ENCODE measurements around the gene PDE6D.
"Not testable (repeated sequence)": the region's sequence is repeated elsewhere in the genome, so short reads cannot be mapped to it uniquely, and the experiment has no call there.

The PDE6D gene

GRCh38 chr2:231769170-231770136 lies 11.6 kb downstream of the PDE6D start:
- no peak for DNase-seq

GRCh38 chr2:231765496-231765929 lies 15.6 kb downstream of the PDE6D start:
- no peak for DNase-seq

- no peak for DNase-seq
Observed at GRCh38 chr2:231764760-231765159, 16.3 kb downstream of the PDE6D start.

GRCh38 chr2:231764124-231764523 lies 17.0 kb downstream of the PDE6D start:
- DNase-seq: no peak

GRCh38 chr2:231761735-231762134 lies 19.3 kb downstream of the PDE6D start:
- DNase-seq: no peak

- DNase-seq: no peak
Observed at GRCh38 chr2:231752061-231752460, 29.0 kb downstream of the PDE6D start.

GRCh38 chr2:231751042-231751815 lies 29.9 kb downstream of the PDE6D start:
- DNase-seq: no peak

GRCh38 chr2:231749016-231749415 lies 32.1 kb downstream of the PDE6D start:
- DNase-seq: not testable (repeated sequence)

- DNase-seq: not testable (repeated sequence)
Observed at GRCh38 chr2:231748153-231748896, 32.8 kb downstream of the PDE6D start.

GRCh38 chr2:231745303-231746038 lies 35.6 kb downstream of the PDE6D start:
- DNase-seq: no peak

GRCh38 chr2:231743376-231744116 lies 37.5 kb downstream of the PDE6D start:
- no peak for DNase-seq

GRCh38 chr2:231737761-231738160 lies 43.3 kb downstream of the PDE6D start:
- no peak for DNase-seq

- DNase-seq: no peak
Observed at GRCh38 chr2:231732604-231733003, 48.5 kb downstream of the PDE6D start.

GRCh38 chr2:231727621-231728020 lies 53.5 kb downstream of the PDE6D start:
- DNase-seq: no peak

- DNase-seq: no peak
Observed at GRCh38 chr2:231726276-231726675, 54.8 kb downstream of the PDE6D start.

GRCh38 chr2:231725476-231725875 lies 55.6 kb downstream of the PDE6D start:
- no peak for DNase-seq

GRCh38 chr2:231722721-231723307 lies 58.3 kb downstream of the PDE6D start:
- DNase-seq: no peak

GRCh38 chr2:231720987-231721966 lies 59.8 kb downstream of the PDE6D start:
- no peak for DNase-seq

GRCh38 chr2:231720292-231720986 lies 60.6 kb downstream of the PDE6D start:
- DNase-seq: no peak

Data from GF-D8 (cell line).